ENCODE measurements around the gene NT5DC4.
"Not testable (repeated sequence)": the region's sequence is repeated elsewhere in the genome, so short reads cannot be mapped to it uniquely, and the experiment has no call there.

The NT5DC4 gene

DNA sequence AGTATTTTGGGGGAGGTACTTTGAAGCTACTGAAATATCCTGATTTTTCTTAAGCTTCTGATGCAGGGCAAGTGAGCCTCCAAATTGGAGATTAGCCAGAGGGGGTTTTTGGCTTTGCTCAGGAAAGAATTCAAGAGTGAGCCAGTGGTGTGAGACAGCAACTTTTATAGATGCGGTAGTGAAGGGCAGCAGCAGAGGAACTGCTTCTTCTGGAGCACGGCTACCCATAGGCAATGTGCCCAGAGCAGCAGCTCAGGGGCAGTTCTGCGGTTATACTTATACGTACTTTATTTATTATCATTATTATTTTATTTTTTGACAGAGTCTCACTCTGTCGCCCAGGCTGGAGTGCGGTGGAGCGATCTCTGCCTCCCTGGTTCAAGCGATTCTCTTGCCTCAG lies 19.8 kb upstream of the NT5DC4 start:
- DNase-seq = no peak

DNA sequence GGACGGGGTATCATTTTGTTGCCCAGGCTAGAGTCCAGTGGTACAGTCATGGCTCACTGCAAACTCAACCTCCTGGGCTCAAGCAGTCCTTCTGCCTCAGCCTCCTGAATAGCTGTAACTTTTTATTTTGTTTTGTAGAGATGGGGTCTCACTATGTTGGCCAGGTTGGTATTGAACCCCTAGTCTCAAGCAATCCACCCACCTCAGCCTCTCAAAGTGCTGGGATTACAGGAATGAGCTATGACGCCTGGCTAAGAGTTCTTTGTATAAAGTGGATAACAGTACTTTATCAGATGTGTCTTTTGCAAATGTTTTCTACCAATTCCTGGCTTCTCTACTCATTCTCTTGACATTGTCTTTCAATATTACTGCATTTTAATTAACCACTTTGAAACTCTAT lies 17.1 kb upstream of the NT5DC4 start:
- no peak for DNase-seq

DNA sequence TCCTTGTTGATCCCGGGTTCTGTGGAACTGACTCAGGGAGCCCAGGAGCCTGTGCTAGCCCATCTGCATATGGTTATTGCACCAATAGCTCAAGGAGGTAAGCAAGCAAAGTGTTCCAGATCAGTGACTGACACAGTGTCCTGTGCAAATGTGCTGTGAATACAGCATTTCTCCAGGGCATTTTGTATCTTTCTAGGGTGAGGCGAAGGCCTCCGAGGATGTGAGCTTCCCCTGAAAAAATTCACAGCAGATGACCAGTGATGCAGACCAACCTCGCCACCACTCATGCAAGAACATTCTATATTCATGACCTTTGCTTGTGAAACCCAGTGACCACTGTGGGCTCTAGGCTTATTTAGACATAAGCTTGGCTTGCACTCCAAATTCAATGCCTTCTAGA lies 15.2 kb upstream of the NT5DC4 start:
- DNase-seq = no peak

DNA sequence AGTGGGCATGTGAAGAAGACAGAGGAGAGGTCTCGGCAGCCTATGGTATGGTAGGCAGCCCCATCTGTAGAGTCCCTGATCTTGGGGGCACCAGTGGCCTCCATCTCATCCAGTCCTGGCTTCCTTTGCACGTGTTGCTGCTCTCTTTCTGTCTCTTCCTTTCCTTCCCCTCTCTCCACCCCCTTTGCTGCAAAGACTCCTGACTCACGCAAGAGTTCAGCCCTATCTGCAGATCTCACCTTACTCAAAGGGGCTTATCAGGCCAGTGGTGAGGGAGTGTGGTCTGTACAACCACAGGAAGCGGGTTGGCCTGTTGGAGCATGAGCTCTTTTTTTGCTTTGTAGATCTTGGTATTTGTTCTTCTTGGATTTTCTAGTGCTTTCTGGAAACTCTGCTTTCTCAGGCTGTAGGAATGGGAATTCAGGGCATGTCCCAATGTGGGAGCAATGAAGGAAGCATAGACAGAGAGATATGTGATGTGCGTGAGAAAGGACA lies 14.6 kb upstream of the NT5DC4 start:
- no peak for DNase-seq

DNA sequence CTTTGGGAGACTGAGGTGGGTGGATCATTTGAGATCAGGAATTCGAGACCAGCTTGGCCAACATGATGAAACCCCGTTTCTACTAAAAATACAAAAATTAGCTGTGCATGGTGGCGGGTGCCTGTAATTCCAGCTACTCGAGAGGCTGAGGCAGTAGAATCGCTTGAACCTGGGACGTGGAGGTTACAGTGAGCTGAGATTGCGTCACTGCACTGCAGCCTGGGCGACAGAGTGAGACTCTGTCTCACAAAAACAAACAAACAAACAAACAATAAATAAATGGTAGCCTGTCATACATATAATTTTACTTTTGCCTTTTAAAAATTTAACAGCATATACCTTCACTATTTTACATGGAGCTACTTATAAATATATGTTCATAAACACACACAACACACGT lies 13.9 kb upstream of the NT5DC4 start:
- DNase-seq = not testable (repeated sequence)

DNA sequence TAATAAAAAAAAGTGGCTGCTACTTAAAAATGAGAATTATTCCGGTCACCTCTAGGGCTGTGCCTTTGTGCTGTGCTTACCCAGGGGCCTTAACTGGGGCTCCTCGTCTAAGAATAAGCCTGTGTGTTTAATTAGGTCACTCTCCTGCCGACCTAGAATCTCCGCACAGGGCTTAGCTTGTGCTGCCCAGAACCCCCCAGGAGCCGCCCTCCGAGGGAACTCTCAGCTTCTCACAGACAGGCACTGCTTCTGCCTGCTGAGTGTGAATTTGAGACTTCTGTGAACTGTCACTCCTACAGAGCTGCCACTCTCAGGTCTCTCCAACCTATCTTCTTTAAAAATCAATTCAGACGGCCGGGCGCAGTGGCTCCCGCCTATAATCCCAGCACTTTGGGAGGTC lies 11.9 kb upstream of the NT5DC4 start:
- no peak for DNase-seq

DNA sequence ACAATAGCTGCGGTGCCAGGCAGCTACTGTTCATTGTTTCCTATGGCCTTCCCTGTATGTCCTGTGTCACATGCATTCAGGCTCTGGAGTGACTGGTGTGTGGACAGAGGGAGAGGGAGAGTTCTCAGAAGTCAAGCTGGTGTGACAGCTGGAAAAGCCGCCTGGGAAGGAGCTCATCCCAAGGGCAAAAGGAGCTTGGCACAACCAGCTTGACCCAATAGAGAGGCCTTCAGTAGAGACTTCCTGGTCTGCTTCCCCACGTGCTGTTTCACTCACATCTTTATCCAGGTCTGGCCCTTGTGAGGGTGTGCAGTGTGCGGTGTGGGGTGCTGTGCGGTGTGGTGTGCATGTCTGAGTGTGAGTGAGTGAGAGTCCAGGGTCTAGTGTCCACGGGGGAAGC lies 11.1 kb upstream of the NT5DC4 start:
- DNase-seq = no peak

DNA sequence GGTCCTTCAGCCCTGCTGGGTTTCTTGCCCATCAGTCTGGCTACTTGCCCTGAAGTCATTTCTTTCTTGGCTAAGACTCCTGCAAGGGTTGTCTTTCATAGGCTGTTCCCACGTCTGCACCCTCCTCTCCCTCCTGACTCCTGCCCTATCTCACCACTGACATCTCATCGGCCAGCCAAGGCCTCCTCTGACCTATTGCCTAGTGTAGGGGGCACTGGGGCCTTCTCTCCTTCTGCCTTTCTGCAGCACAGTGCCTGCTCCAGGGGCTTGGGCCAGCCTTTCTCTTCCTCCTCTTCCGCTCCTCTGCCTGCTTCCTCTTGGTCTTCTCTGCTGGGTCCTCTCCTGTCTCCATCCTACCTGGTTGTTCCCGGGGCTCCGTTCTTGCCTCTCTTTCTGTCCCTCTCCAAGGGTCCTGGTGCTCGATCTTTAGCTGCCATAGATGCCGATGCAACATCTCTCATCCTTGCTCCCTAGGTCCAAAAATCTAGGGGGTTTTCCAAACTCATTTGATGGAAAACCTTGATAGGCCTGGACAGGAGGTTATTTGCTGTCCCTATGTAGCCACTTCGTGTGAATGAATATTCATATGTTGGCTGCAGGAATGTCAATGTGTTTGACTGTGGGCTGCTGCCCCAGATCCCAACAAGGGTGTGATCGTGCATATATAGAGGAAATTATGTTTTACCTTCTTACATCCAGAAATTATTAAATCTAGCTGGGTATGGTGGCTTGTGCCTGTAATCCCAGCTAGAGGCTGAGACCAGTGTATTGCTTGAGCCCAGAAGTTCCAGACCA lies 9.7 kb upstream of the NT5DC4 start:
- DNase-seq = no peak

DNA sequence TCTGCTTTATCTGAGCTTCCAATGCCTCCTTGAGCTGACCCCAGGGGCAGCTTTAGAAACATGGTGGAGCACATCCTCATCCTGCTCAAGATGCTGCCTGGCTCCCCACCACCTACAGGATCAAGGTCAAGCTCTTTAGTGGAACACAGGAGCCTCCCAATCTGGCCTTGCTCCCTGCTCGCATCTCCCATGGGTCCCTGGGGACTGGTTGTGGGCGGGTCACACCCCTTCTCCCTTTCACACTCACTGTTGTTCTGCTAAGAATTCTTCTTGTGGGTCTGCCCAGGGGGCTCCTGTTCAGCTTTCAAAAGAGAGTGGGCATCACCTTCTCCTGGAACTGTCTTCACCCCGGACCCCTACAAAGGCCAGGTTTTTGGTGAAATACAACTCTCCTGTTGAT lies 8.4 kb upstream of the NT5DC4 start:
- DNase-seq = no peak

DNA sequence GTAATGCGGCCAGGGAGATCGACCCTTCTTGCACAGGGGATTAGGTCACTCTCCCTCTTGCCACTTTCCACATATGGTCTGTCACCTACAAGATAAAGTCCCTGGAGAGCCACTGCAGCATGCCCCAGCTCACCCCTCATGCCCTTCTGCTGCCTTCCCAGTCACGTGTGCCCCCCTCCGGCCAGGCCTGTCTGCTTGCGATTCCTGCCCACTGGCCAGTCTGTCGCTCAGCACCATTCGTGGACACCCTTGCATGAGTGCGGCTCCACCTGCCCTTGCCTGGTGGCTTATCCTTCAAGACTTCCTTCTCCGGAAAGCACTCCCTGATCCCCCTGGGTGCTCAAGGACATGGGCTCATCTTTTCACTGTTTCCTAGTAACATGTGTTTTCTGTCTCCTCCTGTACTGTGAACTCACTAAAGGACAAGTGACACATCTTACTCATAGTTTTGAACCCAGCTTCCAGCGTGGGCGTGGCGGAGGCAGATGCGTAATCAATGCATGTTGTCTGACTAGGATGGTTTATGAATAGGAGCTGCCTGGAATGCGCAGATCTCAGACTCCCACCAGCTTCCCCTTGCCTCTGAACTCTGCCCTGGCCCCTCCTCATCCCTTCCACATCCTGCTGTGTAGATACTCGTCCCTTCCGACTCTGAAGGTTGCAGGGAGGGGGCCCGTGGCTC lies 7.8 kb upstream of the NT5DC4 start:
- no peak for DNase-seq

DNA sequence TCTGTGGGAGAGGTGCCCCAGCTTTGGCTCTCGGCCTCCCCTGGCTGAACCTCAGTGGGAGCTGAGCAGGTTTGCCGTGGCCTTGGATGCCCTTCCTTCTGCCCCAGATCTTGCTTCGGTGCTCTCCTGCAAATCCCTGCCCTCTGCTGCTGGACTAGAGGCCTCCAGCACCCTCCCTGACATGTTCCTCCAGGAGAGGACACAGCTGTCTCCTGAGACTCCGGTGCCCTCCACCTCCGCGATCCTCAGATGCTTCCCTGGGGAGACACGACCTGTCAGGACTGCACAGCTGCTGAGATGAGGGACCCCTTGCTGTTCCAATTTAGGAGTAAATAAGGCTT lies 7.3 kb upstream of the NT5DC4 start:
- no peak for DNase-seq

DNA sequence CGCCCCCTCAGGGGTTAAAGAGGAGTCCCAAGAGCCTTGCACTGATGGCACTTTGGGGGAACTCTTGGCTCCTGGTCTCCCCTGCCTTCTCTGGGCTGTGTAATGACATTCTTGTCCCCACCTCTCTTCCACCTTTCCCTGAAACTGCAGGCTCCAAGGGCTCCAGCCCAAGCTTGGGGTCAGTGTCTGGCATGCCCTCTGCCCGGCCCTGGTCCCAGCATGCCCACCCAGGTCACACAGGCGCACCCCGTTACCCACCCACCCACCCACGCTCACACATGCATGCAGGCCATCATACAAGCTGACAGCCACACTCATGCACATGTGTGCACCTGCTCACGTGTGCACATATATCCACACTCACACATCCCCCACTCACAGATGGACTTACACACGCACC lies 6.9 kb upstream of the NT5DC4 start:
- no peak for DNase-seq

DNA sequence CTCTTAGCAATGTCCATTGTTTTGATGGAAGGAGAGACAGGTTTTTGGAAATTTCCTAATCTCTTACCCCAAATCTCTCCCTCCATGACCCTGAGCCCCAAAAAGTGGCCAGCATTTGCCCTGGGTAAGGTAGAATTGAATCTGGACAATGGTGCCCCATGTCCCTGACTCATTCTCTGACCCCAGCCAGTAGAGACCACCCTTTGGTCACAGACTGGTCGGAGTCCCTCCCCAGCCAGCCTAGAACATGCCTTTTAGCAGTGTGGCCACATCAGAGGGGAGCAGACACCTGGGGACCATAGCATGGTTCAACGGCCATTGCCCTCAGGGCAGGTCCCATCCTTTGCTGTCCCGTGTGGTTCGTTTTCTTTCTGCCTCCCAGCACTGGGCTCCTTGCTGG lies 6.5 kb upstream of the NT5DC4 start:
- no peak for DNase-seq

DNA sequence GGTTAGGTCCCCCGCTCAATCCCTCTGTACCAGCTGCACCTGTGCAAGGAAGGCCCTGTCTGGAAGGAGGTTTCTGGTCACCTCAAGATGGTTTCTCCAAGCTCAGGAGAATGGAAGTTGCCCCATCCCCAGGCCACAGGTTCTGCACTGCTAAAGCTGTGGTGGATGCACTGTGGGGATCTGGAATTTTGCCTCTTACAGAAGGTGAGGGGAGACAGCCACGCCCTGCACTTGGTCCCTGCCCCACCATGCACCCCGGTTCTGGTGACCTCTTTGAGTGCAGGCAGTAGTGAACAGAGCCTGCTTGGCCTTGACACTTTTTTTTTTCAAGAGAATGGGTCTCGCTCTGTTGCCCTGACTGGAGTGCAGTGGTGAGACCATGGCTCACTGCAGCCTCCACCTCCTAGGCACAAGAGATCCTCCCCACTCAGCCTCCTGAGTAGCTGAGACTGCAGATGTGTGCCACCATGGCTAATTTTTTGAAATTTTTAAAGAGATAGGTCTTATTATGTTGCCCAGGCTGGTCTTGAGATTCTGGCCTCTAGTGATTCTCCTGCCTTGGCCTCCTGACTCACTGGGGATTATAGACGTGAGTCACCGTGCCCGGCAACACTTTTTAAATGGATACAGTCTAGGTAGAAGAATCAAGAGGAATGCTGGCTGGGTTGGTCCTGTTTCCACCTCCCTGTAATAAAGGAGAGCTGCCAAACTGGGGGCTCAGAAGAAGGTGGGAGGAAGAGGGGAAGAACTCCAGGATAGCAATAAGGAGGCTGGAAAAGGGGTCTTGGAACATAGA lies 5.8 kb upstream of the NT5DC4 start:
- DNase-seq = no peak

DNA sequence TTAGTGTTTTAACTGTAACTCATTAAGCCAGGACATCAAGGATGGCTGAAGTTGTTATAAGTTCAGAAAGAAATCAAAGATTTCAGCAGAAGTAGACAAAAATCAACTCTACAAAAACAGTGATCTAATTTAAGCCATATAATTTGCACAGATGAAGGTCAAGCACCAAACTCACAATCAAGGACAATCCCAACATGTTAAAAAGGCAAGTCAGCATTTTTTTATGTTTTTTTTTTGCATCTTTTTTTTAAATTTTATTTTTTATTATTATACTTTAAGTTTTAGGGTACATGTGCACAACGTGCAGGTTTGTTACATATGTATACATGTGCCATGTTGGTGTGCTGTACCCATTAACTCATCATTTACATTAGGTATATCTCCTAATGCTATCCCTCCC lies 4.7 kb upstream of the NT5DC4 start:
- DNase-seq = not testable (repeated sequence)

DNA sequence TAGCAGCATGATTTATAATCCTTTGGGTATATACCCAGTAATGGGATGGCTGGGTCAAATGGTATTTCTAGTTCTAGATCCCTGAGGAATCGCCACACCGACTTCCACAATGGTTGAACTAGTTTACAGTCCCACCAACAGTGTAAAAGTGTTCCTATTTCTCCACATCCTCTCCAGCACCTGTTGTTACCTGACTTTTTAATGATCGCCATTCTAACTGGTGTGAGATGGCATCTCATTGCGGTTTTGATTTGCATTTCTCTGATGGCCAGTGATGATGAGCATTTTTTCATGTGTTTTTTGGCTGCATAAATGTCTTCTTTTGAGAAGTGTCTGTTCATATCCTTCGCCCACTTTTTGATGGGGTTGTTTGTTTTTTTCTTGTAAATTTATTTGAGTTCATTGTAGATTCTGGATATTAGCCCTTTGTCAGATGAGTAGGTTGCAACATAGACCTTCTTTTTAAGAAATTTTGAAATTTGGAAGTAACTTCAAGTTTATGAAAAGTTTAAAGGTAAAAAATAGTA lies 3.9 kb upstream of the NT5DC4 start:
- not testable (repeated sequence) for DNase-seq

DNA sequence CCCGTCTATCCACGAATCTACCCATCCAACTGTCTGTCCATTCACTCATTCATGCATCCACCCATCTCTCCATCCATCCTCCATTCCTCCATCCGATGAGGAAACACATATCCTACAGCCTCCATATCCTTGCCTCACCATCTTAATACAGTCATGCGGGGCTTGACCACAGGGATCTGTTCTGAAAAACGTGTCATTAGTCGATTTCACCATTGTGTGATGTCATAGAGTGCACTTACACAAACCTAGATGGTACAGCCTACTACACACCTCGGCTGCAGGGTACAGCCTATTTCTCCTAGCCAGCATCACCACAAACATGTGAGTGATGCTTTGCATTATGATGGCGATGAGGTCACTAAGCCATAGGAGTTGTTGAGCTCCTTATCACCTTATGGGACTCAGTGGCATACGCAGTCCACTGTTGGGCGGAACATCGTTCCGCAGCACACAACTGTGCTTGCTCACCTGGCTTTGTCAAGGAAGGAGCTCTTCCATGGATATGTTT lies 1.9 kb upstream of the NT5DC4 start:
- DNase-seq = no peak

DNA sequence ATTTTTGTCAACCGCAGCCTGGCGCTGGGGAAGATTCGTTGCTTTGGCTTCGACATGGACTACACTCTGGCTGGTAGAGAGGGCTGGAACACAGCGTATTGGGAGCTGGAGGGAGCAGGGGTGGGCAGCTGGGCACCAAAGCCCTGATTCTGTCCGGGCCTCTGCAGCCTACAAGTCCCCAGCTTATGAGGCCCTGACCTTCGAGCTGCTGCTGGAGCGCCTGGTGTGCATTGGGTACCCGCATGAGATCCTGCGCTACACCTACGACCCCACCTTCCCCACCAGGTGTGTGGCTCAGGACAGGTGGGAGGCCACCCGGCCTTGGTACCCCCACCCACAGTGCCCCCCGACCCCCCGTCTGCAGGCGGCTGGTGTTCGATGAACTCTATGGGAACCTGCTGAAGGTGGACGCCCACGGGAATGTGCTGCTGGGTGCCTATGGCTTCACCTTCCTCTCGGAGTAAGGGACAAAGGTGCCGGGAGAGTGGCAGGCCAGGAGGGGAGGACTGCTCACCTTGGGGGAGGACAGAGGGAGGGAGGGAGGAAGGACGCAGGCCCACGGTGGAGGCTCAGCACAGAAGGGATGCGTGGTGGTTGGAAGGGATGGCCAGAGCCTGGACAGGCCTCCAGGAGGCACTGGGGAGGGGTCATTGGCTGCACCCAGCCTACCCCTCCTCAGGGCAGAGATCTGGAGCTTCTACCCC lies 1.2 kb downstream of the NT5DC4 start:
- DNase-seq = no peak

DNA sequence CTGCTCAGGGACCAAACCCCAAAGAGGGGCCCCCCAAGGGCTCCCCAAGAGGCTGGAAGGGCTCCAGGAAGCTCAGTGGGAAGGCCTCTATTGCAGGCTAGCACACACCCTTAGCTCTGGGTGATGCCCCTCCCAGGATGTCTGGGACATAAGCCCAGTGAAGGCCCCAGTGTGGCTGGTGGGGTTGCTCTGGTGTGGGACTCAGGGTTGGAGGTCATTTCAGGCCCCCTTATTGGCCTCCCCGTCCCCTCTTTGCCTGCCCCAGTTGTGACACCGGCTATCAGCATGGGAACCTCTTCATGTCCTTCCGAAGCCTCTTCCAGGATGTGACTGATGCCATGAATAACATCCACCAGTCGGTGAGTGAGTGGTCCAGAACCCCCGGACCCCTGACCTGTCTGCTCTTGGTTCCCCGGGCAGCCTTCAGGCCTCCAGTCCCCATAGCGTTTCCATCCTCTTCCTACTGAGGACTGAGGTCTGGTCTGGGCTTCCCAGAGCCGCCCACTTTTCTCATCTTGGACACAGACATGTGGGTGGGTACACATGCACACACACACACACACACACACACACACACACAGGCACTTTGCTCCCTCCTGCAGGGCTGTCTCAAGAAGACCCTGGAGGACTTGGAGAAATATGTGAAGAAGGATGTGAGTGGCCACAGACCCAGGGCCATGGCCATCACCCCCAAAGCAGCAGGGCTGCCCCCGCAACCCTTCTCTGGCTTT lies 2.2 kb downstream of the NT5DC4 start:
- no peak for DNase-seq

DNA sequence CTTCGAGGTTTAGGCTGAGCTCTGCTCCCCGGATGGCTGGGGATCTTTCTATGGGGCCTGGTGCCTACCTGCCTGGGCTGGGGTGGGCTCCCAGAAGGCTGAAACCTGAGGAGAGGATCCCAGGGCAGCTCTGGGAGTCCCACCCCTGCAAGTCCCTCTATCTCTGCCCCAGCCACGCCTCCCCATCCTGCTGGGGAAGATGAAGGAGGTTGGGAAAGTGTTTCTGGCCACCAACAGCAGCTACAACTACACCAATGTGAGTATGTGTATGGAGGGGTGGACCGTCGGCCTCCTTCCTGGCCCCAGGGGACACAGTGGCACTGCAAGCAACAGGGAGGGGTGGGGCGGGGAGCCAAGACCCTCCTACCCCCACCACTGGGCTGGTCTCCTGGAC lies 2.7 kb downstream of the NT5DC4 start:
- no peak for DNase-seq

DNA sequence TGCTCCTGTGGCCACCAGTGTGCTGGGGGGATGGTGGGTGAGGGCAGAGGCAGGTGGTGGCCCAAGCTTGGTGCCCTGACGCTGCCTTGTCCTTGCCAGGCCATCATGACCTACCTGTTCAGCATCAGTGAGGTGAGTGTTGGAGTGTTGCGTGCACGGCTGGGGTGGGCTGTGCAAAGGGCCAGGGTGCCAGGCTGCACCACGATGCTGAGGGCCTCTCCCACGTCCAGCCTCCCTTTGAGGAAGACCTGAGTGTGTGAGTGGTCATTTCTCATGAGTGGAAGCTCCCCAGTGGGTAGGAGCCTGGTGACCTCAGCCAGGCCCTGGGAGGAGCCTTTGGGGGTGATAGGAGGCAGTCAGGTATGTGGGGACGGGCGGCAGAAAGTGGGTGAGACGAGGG lies 3.2 kb downstream of the NT5DC4 start:
- DNase-seq = no peak

Data from activated T-cell treated with anti-CD3 and anti-CD28 coated beads, Interleukin-2, amount 50 U/mL, for 1 hour (primary cell).